WTC11 (cell line): ENCODE results near the gene SMARCB1. TPM values are rescaled to one million over a fixed set of nuclear protein-coding genes. Genes with fewer than 3 reads are reported as not detected.

ENCODE experiments used
- ATAC-seq: fragments of 200-7000 bp; cut with Tn5 transposase; 2 replicates; pipeline ENCODE4 v1.10.0; 2021; ENCODE audit warnings: mild to moderate bottlenecking, moderate library complexity
- CTCF ChIA-PET: fragments of 300-600 bp; sonication (Branson Sonifier 250); formaldehyde crosslinking; loops from one replicate; lab custom pipeline; 2021; ENCODE audit warnings: antibody characterized with exemption; lab: Charles Lee
- POLR2A ChIA-PET: fragments of 350-600 bp; sonication (Branson Sonifier 250); formaldehyde crosslinking; loops from one replicate; lab custom pipeline; 2021; ENCODE audit warnings: antibody characterized with exemption; lab: Charles Lee
- DNase-seq: peaks from one replicate; pipeline ENCODE4 v3.0.0; 2021; ENCODE audit warnings: low spot score
- H3K27ac Mint-ChIP-seq: 2 replicates; pipeline ENCODE4 v1.8.0; 2021; ENCODE audit warnings: mixed read lengths
- H3K27me3 Mint-ChIP-seq: 2 replicates; pipeline ENCODE4 v1.8.0; 2021; ENCODE audit warnings: low read depth, mild to moderate bottlenecking, moderate library complexity, mixed read lengths
- H3K36me3 Mint-ChIP-seq: 2 replicates; pipeline ENCODE4 v1.8.0; 2021; ENCODE audit warnings: mixed read lengths
- H3K4me1 Mint-ChIP-seq: 2 replicates; pipeline ENCODE4 v1.8.0; 2022; ENCODE audit warnings: mixed read lengths
- H3K4me3 Mint-ChIP-seq: 2 replicates; pipeline ENCODE4 v1.8.0; 2021; ENCODE audit warnings: mild to moderate bottlenecking, moderate library complexity, mixed read lengths
- H3K9me3 Mint-ChIP-seq: 2 replicates; pipeline ENCODE4 v1.8.0; 2021; ENCODE audit warnings: mixed read lengths
- ESRRA ChIP-seq: sonication (generic); formaldehyde crosslinking; IDR thresholded peaks from 2 replicates; pipeline ENCODE4 v1.8.1; 2022; ENCODE audit warnings: mild to moderate bottlenecking, missing genetic modification reagents, borderline replicate concordance
- FOXJ3 ChIP-seq: sonication (generic); formaldehyde crosslinking; IDR thresholded peaks from 2 replicates; pipeline ENCODE4 v1.9.0; 2021; ENCODE audit warnings: missing genetic modification reagents, mild to moderate bottlenecking, borderline replicate concordance
- KAT7 ChIP-seq: sonication (generic); formaldehyde crosslinking; IDR thresholded peaks from 2 replicates; pipeline ENCODE4 v1.8.1; 2023; ENCODE audit warnings: missing genetic modification reagents, mild to moderate bottlenecking, borderline replicate concordance
- MXD4 ChIP-seq: fragments of 250-450 bp; sonication (Bioruptor Pico); IDR thresholded peaks from 2 replicates; pipeline ENCODE4 v1.8.0; 2021; ENCODE audit warnings: mild to moderate bottlenecking, moderate library complexity, borderline replicate concordance
- MYBL2 ChIP-seq: sonication (generic); formaldehyde crosslinking; IDR thresholded peaks from 2 replicates; pipeline ENCODE4 v1.8.1; 2023; ENCODE audit warnings: mild to moderate bottlenecking, moderate library complexity, missing genetic modification reagents
- SMAD4 ChIP-seq: sonication (generic); formaldehyde crosslinking; IDR thresholded peaks from 2 replicates; pipeline ENCODE4 v1.8.0; 2022; ENCODE audit warnings: mild to moderate bottlenecking, missing genetic modification reagents
- SP1 ChIP-seq: sonication (generic); formaldehyde crosslinking; conservative IDR thresholded peaks from 2 replicates; pipeline ENCODE4 v1.8.1; 2022; ENCODE audit warnings: missing genetic modification reagents
- TEAD1 ChIP-seq: sonication (generic); formaldehyde crosslinking; IDR thresholded peaks from 2 replicates; pipeline ENCODE4 v1.8.0; 2022; ENCODE audit warnings: mild to moderate bottlenecking, missing genetic modification reagents
- total RNA-seq: library from RNA; stranded (reverse); gene quantifications from 3 replicates; pipeline ENCODE4 v1.2.3, GENCODE V29; 2021
- TF ChIP-seq, protein P1 (sequence below): sonication (generic); formaldehyde crosslinking; IDR thresholded peaks from 2 replicates; pipeline ENCODE4 v1.8.1; 2022; ENCODE audit warnings: low read depth, missing genetic modification reagents, borderline replicate concordance
- TF ChIP-seq, protein P2 (sequence below): sonication (generic); formaldehyde crosslinking; IDR thresholded peaks from 2 replicates; pipeline ENCODE4 v1.8.1; 2023; ENCODE audit warnings: mild to moderate bottlenecking, missing genetic modification reagents, borderline replicate concordance
- TF ChIP-seq, protein P3 (sequence below): sonication (generic); formaldehyde crosslinking; IDR thresholded peaks from 2 replicates; pipeline ENCODE4 v1.8.1; 2022; ENCODE audit warnings: low read depth, mild to moderate bottlenecking, moderate library complexity, missing genetic modification reagents, borderline replicate concordance
- TF ChIP-seq, protein P4 (sequence below): fragments of 250-450 bp; sonication (Bioruptor Pico); IDR thresholded peaks from 2 replicates; pipeline ENCODE4 v1.9.0; 2021; ENCODE audit warnings: mild to moderate bottlenecking
- TF ChIP-seq, protein P5 (sequence below): sonication (generic); formaldehyde crosslinking; IDR thresholded peaks from 2 replicates; pipeline ENCODE4 v1.8.0; 2022; ENCODE audit warnings: mild to moderate bottlenecking, missing genetic modification reagents
- TF ChIP-seq, protein P6 (sequence below): sonication (generic); formaldehyde crosslinking; IDR thresholded peaks from 2 replicates; pipeline ENCODE4 v1.8.1; 2023; ENCODE audit warnings: mild to moderate bottlenecking, missing genetic modification reagents
- TF ChIP-seq, protein P7 (sequence below): sonication (generic); formaldehyde crosslinking; IDR thresholded peaks from 2 replicates; pipeline ENCODE4 v1.8.1; 2023; ENCODE audit warnings: mild to moderate bottlenecking, missing genetic modification reagents, moderate library complexity
- TF ChIP-seq, protein P8 (sequence below): sonication (generic); formaldehyde crosslinking; IDR thresholded peaks from 2 replicates; pipeline ENCODE4 v1.8.1; 2022; ENCODE audit warnings: missing genetic modification reagents, borderline replicate concordance

Gene SMARCB1
- total RNA-seq, 1 experiment from 2014 or later, result 135 TPM

DNA sequence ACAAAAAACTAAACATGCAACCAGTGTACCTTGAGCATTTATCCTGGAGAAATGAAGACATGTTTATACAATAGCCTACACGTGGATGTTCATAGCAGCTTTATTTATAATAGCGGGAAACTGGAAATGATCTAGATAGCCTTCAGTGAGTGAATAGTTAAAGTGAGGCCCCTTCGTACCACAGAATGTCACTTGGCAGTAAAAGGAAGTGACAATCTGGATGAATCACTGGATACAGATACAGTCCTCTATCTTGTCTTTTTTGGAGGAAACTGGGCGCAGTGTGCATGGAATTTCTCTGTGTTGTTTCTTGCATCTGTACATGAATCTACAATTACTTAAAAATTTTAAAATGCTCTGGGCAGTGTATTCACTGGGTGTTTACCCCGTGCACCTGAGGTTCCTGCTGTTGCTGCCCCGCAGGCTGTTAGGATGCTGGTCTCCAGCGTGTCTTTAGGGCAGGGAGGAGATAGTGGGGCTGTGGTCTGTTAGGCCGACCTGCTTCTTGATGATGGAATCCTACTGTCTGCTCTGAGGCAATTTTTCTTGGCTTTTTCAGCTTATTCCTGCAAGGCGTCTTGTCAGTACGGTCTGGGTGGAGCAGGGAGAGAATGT, 28.9 kb downstream of the SMARCB1 start:
- peaks cover 77% of the 10 kb centered on the region for H3K36me3 Mint-ChIP-seq
- no peak for ATAC-seq
- 0 out of 2 replicates have a peak, but pooled peaks cover 3% of the 10 kb centered on the region for H3K4me1 Mint-ChIP-seq
- POLR2A ChIA-PET, result no interaction called here
- no peak overlapping the region; the same call in 1 of the 2 replicates for H3K27ac Mint-ChIP-seq
- H3K9me3 Mint-ChIP-seq, result no peaks in the 10 kb centered on the region
- no peak for TF ChIP-seq KAT7 (CRISPR knock-in tag)
- TF ChIP-seq, protein P1, sequence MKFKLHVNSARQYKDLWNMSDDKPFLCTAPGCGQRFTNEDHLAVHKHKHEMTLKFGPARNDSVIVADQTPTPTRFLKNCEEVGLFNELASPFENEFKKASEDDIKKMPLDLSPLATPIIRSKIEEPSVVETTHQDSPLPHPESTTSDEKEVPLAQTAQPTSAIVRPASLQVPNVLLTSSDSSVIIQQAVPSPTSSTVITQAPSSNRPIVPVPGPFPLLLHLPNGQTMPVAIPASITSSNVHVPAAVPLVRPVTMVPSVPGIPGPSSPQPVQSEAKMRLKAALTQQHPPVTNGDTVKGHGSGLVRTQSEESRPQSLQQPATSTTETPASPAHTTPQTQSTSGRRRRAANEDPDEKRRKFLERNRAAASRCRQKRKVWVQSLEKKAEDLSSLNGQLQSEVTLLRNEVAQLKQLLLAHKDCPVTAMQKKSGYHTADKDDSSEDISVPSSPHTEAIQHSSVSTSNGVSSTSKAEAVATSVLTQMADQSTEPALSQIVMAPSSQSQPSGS, result no peak
- no peak for TF ChIP-seq TEAD1 (CRISPR knock-in tag)
- TF ChIP-seq SMAD4 (CRISPR knock-in tag), result no peak
- TF ChIP-seq, protein P2, sequence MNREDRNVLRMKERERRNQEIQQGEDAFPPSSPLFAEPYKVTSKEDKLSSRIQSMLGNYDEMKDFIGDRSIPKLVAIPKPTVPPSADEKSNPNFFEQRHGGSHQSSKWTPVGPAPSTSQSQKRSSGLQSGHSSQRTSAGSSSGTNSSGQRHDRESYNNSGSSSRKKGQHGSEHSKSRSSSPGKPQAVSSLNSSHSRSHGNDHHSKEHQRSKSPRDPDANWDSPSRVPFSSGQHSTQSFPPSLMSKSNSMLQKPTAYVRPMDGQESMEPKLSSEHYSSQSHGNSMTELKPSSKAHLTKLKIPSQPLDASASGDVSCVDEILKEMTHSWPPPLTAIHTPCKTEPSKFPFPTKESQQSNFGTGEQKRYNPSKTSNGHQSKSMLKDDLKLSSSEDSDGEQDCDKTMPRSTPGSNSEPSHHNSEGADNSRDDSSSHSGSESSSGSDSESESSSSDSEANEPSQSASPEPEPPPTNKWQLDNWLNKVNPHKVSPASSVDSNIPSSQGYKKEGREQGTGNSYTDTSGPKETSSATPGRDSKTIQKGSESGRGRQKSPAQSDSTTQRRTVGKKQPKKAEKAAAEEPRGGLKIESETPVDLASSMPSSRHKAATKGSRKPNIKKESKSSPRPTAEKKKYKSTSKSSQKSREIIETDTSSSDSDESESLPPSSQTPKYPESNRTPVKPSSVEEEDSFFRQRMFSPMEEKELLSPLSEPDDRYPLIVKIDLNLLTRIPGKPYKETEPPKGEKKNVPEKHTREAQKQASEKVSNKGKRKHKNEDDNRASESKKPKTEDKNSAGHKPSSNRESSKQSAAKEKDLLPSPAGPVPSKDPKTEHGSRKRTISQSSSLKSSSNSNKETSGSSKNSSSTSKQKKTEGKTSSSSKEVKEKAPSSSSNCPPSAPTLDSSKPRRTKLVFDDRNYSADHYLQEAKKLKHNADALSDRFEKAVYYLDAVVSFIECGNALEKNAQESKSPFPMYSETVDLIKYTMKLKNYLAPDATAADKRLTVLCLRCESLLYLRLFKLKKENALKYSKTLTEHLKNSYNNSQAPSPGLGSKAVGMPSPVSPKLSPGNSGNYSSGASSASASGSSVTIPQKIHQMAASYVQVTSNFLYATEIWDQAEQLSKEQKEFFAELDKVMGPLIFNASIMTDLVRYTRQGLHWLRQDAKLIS (CRISPR knock-in tag), result no peak
- TF ChIP-seq, protein P3, sequence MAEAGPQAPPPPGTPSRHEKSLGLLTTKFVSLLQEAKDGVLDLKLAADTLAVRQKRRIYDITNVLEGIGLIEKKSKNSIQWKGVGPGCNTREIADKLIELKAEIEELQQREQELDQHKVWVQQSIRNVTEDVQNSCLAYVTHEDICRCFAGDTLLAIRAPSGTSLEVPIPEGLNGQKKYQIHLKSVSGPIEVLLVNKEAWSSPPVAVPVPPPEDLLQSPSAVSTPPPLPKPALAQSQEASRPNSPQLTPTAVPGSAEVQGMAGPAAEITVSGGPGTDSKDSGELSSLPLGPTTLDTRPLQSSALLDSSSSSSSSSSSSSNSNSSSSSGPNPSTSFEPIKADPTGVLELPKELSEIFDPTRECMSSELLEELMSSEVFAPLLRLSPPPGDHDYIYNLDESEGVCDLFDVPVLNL (CRISPR knock-in tag), result no peak
- TF ChIP-seq, all 79 proteins: peak for 0
- no peak for DNase-seq
- Mint-ChIP-seq H3K27me3 (no peaks in the 10 kb centered on the region), H3K4me3 (no peak overlapping the region)
- CTCF ChIA-PET, result interaction anchor here (0.9 to 1.9 kb wide), 3 partner anchors 34 to 47 kb away, joined by 3 to 8 read pairs (median 3); no protein-coding TSS in a partner anchor

DNA sequence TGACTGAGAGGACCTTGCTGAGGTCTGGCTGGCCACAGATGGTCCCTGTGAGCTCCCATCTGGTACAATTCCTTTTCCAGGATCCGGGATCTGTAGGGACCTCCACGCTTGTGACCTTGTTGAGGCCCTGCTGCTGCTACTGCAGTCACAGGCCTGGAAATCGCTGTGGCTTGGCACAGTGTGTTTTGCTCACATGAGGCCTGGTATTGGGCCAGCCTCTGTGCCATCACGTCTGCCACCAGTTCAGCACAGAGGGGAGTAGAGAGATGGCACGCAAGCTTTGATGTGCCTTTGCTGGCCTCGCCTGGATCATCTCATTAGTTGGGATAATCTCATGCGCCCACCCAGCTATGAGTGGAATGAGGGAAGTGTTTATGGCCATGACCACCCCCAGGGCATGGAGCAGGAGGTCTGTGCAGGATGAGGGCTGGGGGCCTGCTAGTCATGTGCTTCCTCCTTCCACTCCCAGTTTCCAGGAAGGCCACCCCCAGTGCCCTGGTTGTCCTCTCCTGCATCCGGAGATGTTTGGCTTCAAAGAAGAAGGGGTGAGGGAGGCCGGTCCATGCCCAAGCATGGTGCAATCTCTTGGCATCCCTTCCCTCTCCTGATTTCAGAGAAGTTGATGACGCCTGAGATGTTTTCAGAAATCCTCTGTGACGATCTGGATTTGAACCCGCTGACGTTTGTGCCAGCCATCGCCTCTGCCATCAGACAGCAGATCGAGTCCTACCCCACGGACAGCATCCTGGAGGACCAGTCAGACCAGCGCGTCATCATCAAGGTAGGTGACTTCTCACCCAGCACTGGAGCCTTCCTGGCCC, 29.6 kb downstream of the SMARCB1 start:
- Mint-ChIP-seq H3K36me3 (peaks cover 77% of the 10 kb centered on the region), H3K27me3 (no peaks in the 10 kb centered on the region), H3K9me3 (no peaks in the 10 kb centered on the region), H3K27ac (no peak overlapping the region; the same call in 1 of the 2 replicates), H3K4me1 (0 out of 2 replicates have a peak, but pooled peaks cover 4% of the 10 kb centered on the region), H3K4me3 (no peak overlapping the region)
- ChIA-PET POLR2A (no interaction called here), CTCF (interaction anchor here (0.9 kb wide), 1 partner anchor 33 kb away, joined by 3 read pairs; no protein-coding TSS in a partner anchor)
- no peak for ATAC-seq
- DNase-seq, result no peak
- TF ChIP-seq MXD4 (CRISPR knock-in tag) (no peak), FOXJ3 (CRISPR knock-in tag) (no peak), SP1 (CRISPR knock-in tag) (no peak), ESRRA (no peak), MYBL2 (CRISPR knock-in tag) (no peak)
- TF ChIP-seq, protein P4, sequence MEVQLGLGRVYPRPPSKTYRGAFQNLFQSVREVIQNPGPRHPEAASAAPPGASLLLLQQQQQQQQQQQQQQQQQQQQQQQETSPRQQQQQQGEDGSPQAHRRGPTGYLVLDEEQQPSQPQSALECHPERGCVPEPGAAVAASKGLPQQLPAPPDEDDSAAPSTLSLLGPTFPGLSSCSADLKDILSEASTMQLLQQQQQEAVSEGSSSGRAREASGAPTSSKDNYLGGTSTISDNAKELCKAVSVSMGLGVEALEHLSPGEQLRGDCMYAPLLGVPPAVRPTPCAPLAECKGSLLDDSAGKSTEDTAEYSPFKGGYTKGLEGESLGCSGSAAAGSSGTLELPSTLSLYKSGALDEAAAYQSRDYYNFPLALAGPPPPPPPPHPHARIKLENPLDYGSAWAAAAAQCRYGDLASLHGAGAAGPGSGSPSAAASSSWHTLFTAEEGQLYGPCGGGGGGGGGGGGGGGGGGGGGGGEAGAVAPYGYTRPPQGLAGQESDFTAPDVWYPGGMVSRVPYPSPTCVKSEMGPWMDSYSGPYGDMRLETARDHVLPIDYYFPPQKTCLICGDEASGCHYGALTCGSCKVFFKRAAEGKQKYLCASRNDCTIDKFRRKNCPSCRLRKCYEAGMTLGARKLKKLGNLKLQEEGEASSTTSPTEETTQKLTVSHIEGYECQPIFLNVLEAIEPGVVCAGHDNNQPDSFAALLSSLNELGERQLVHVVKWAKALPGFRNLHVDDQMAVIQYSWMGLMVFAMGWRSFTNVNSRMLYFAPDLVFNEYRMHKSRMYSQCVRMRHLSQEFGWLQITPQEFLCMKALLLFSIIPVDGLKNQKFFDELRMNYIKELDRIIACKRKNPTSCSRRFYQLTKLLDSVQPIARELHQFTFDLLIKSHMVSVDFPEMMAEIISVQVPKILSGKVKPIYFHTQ, result no peak
- TF ChIP-seq, protein P5, sequence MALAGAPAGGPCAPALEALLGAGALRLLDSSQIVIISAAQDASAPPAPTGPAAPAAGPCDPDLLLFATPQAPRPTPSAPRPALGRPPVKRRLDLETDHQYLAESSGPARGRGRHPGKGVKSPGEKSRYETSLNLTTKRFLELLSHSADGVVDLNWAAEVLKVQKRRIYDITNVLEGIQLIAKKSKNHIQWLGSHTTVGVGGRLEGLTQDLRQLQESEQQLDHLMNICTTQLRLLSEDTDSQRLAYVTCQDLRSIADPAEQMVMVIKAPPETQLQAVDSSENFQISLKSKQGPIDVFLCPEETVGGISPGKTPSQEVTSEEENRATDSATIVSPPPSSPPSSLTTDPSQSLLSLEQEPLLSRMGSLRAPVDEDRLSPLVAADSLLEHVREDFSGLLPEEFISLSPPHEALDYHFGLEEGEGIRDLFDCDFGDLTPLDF (CRISPR knock-in tag), result no peak
- TF ChIP-seq, protein P6, sequence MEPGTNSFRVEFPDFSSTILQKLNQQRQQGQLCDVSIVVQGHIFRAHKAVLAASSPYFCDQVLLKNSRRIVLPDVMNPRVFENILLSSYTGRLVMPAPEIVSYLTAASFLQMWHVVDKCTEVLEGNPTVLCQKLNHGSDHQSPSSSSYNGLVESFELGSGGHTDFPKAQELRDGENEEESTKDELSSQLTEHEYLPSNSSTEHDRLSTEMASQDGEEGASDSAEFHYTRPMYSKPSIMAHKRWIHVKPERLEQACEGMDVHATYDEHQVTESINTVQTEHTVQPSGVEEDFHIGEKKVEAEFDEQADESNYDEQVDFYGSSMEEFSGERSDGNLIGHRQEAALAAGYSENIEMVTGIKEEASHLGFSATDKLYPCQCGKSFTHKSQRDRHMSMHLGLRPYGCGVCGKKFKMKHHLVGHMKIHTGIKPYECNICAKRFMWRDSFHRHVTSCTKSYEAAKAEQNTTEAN (CRISPR knock-in tag), result no peak
- TF ChIP-seq, protein P7, sequence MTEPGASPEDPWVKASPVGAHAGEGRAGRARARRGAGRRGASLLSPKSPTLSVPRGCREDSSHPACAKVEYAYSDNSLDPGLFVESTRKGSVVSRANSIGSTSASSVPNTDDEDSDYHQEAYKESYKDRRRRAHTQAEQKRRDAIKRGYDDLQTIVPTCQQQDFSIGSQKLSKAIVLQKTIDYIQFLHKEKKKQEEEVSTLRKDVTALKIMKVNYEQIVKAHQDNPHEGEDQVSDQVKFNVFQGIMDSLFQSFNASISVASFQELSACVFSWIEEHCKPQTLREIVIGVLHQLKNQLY (CRISPR knock-in tag), result no peak
- TF ChIP-seq, protein P8, sequence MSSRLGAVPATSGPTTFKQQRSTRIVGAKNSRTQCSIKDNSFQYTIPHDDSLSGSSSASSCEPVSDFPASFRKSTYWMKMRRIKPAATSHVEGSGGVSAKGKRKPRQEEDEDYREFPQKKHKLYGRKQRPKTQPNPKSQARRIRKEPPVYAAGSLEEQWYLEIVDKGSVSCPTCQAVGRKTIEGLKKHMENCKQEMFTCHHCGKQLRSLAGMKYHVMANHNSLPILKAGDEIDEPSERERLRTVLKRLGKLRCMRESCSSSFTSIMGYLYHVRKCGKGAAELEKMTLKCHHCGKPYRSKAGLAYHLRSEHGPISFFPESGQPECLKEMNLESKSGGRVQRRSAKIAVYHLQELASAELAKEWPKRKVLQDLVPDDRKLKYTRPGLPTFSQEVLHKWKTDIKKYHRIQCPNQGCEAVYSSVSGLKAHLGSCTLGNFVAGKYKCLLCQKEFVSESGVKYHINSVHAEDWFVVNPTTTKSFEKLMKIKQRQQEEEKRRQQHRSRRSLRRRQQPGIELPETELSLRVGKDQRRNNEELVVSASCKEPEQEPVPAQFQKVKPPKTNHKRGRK (CRISPR knock-in tag), result no peak
